PC-3 (cell line): Measurements from ENCODE around the gene RAB11A.

Experiments used
- EZH2 ChIP-seq: fragments of 300-600 bp; sonication (generic); IDR thresholded peaks from one replicate; pipeline ENCODE4 v1.6.1; 2017; ENCODE audit warnings: antibody characterized with exemption, mild to moderate bottlenecking, low read length; ENCODE audit not compliant: unreplicated experiment
- EZH2phosphoT487 ChIP-seq: fragments of 300-600 bp; sonication (generic); IDR thresholded peaks from 2 replicates; pipeline ENCODE4 v1.6.1; 2018; ENCODE audit warnings: mild to moderate bottlenecking, antibody characterized with exemption, low read length, borderline replicate concordance
- TF ChIP-seq, protein P1 (sequence below): fragments of 300-600 bp; sonication (generic); conservative IDR thresholded peaks from 2 replicates; pipeline ENCODE4 v1.5.1; 2017; ENCODE audit warnings: antibody characterized with exemption, low read depth, mild to moderate bottlenecking, low read length

DNA sequence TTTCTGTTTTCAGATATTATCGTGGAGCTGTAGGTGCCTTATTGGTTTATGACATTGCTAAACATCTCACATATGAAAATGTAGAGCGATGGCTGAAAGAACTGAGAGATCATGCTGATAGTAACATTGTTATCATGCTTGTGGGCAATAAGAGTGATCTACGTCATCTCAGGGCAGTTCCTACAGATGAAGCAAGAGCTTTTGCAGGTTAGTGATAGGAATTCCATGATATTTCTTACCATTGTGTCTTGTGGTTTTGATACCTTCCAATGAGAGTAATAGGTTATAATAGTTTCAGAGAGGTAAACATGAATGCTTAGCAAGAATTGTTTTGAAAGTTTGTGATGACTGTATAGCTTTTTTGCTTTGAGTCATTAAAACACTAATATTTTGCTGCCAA lies 8.5 kb downstream of the RAB11A start:
- TF ChIP-seq, protein P1, sequence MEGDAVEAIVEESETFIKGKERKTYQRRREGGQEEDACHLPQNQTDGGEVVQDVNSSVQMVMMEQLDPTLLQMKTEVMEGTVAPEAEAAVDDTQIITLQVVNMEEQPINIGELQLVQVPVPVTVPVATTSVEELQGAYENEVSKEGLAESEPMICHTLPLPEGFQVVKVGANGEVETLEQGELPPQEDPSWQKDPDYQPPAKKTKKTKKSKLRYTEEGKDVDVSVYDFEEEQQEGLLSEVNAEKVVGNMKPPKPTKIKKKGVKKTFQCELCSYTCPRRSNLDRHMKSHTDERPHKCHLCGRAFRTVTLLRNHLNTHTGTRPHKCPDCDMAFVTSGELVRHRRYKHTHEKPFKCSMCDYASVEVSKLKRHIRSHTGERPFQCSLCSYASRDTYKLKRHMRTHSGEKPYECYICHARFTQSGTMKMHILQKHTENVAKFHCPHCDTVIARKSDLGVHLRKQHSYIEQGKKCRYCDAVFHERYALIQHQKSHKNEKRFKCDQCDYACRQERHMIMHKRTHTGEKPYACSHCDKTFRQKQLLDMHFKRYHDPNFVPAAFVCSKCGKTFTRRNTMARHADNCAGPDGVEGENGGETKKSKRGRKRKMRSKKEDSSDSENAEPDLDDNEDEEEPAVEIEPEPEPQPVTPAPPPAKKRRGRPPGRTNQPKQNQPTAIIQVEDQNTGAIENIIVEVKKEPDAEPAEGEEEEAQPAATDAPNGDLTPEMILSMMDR, result no peak
- TF ChIP-seq EZH2, result no peak
- no peak for TF ChIP-seq EZH2phosphoT487
